ENCODE data around the gene ACAP1. TPM values are rescaled to one million over a fixed set of nuclear protein-coding genes. Genes with fewer than 3 reads are reported as not detected.

ACAP1 gene
- total RNA-seq, 3 donors from 2014 or later, result 3.4 to 6.6 (median 5.2) TPM

DNA sequence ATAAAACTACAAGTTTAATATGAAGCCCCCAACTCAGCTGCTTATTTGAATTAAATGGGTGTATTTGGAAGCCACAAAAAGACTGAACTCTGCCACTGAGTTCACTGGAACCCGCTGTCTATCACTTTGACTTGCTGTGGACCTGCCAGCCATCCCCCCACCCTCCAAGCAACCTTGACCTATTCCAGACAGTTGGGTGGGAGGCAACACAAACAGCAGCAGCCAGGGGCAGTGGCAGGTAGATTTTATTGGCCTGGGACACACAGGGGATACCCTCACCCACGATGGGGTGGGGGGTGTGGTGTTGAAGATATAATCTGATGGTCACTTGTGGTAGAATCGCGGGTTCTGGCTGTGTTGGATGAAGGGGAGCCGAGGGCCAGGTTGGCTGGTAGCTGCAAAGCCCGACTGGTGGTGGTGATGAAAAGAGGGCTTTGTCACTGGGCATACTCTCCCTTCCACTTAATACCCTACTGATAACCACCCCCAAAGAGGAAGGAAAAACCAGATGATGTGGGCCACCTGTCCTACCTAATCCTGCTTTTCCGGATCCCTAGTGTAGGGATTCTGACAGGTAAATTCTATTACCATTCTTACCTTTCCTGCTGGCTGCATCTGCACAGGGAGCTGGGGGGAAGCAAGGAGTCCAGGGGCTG is 23.8 kb upstream of the ACAP1 start:
- peak overlapping the region in 1 of 2 donors; percentile 27 for H3K27ac ChIP-seq
- no peaks in the 10 kb centered on the region for H3K36me3 ChIP-seq
- intact Hi-C loops (cut with DNase I; ENCODE audit: low total_unique reads), result no loop called here
- no peak for DNase-seq (ENCODE audit: low spot score in 2 of 2)
- H3K4me1 ChIP-seq, result peaks cover 5 to 30% of the 10 kb centered on the region in 2 donors
- H3K4me3 ChIP-seq, result no peak overlapping the region
- TF ChIP-seq CTCF (IDR thresholded peaks at IDR 0.05), result no peak
- no peak for TF ChIP-seq POLR2AphosphoS5 (IDR thresholded peaks at IDR 0.05)
- H3K9me3 ChIP-seq, result no peaks in the 10 kb centered on the region
- H3K27me3 ChIP-seq, result no peaks in the 10 kb centered on the region

GRCh38 chr17:7313088-7313889 is 23.0 kb upstream of the ACAP1 start:
- H3K36me3 ChIP-seq, result no peaks in the 10 kb centered on the region
- intact Hi-C loops (cut with DNase I; ENCODE audit: low total_unique reads), result no loop called here
- TF ChIP-seq CTCF (IDR thresholded peaks at IDR 0.05) (no peak), POLR2A (IDR thresholded peaks at IDR 0.05) (no peak), POLR2AphosphoS5 (IDR thresholded peaks at IDR 0.05) (no peak)

GRCh38 chr17:7313890-7314718 is 22.2 kb upstream of the ACAP1 start:
- Histone ChIP-seq H3K27me3 (no peaks in the 10 kb centered on the region), H3K36me3 (no peaks in the 10 kb centered on the region), H3K4me3 (peak overlapping the region; percentile 80 to 96 (median 86)), H3K9me3 (no peaks in the 10 kb centered on the region), H3K4me1 (peaks cover 5 to 26% of the 10 kb centered on the region in 2 donors), H3K27ac (peak overlapping the region; percentile 97 to 98)
- TF ChIP-seq CTCF (IDR thresholded peaks at IDR 0.05), result no peak
- no peak for TF ChIP-seq POLR2A (IDR thresholded peaks at IDR 0.05)
- TF ChIP-seq POLR2AphosphoS5 (IDR thresholded peaks at IDR 0.05), result no peak
- DNase-seq (ENCODE audit: low spot score in 2 of 2), result no peak
- intact Hi-C loops (cut with DNase I; ENCODE audit: low total_unique reads), result no loop called here

More at GRCh38 chr17:7313088-7313889, 23.0 kb upstream of the ACAP1 start:
- Histone ChIP-seq H3K27me3 (no peaks in the 10 kb centered on the region), H3K4me3 (no peak overlapping the region), H3K4me1 (peaks cover 5 to 30% of the 10 kb centered on the region in 2 donors), H3K27ac (peak overlapping the region in 1 of 2 donors; percentile 9), H3K9me3 (no peaks in the 10 kb centered on the region)
- DNase-seq (ENCODE audit: low spot score in 2 of 2), result no peak

DNA sequence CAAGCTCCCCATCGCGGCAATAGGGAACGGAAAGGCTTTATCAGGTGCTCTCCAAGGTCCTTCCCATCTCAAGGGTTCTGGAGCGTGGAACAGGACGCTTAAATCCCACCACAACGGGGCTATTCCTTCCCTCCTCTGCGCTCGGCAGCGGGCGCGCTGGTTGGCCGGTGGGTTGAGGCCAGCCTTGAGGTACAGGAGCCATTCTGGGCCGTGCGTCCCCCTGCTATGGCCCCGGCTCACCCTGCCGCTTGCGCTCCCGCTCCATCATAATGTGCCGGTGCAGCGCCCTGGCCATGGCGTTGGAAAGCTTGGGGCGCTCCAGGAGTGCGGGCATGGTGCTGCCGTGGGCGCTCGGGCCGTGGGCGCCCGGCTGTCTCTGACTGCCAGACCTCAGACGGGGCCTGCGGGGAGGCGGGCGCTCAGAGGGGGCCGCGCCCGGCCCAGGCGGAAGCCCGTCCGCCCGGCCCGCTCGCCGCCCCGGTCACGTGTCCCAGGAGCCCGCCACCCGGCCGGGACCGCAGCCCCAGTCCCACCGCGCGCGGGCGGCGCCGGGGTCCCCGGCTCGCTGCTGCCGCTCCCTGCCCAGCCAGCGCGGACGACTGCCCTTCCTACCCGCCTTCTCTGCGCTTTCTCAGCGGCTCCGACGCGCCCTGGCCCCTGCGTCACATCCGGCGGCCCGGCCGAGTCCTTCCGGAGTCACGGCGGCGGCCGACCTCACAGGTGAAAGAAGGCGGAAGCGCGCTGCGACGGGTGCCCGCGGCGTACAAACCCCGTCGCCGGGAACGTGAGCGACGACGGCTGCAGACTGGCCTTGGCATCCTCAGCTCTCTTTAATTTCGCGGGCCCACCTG is 21.4 kb upstream of the ACAP1 start, which contains the start of gene GPS2:
Gene GPS2, minus strand, starts transcription at position 642 of the 851 bp plus-strand sequence. Its CDS starts 308 bp downstream, at position 334.
- Histone ChIP-seq H3K27ac (peak within 1 kb of the TSS; percentile 97 to 98), H3K9me3 (no peaks in the 10 kb centered on the region), H3K27me3 (no peaks in the 10 kb centered on the region), H3K4me3 (peak within 1 kb of the TSS; percentile 80 to 96 (median 86)), H3K4me1 (peaks cover 1 to 17% of the 10 kb centered on the region in 2 donors), H3K36me3 (no peaks in the 10 kb centered on the region)
- TF ChIP-seq POLR2AphosphoS5 (IDR thresholded peaks at IDR 0.05) (peak; percentile 95 to 97 (median 96)), CTCF (IDR thresholded peaks at IDR 0.05) (no peak), POLR2A (IDR thresholded peaks at IDR 0.05) (peak; percentile 73)
- DNase-seq (ENCODE audit: low spot score in 2 of 2), result peak; percentile 90 to 93
- intact Hi-C loops (cut with DNase I; ENCODE audit: low total_unique reads), result no loop called here

All from breast epithelium (tissue), 4 donors.